Heart left ventricle (tissue), 13 donors: ENCODE results near the gene CHCHD5.

ENCODE experiments used
- POLR2A ChIP-seq, 2 donors: fragments of 450-650 bp; IDR thresholded peaks; one replicate each; pipeline ENCODE4 v1.6.1; 2017; ENCODE audit warnings: antibody characterized with exemption in 2 of 2, mild to moderate bottlenecking in 2 of 2, moderate library complexity in 2 of 2
- TF ChIP-seq, protein P1 (sequence below), 12 donors: fragments of 200-600 bp; sonication (generic) in 4 of 12; IDR thresholded peaks; one replicate each; pipeline versions ENCODE4 v1.5.0 to v1.8.0; 2018 to 2022; ENCODE audit warnings: antibody characterized with exemption in 12 of 12, mild to moderate bottlenecking in 5 of 12
- donor health status: ischemic (EF 13 %, LVEDD 7.1; RV severe dilation, severe dysfunction).
- donor health status: DM: no; HTN: yes; CAD: no.
- donor health status: DM: no; HTN: no; CAD: no.
- donor health status: ischemic (EF 25% LVEDD 6.9; RV normal size, moderate dysfunction).
- donor health status: ischemic (EF 25% LVEDD 5.7; RV mildly dilated, moderate dysfunction).
- donor health status: ischemic (EF 35%, LVEDD 5.7; RV mildly dilated, moderate dysfunction).
- donor health status: nonischemic (EF 11% LVEDD 7.7; RV severe dilation, severe dysfunction).
- donor health status: DM: yes; HTN: yes; CAD: no.
- donor health status: PGD.
- donor health status: ischemic (EF 29% LVEDD 5.4; RV normal size, mild dysfunction).
- donor health status: nonischemic (EF 23%, LVEDD 6.1; RV moderate dilation, normal function).

DNA sequence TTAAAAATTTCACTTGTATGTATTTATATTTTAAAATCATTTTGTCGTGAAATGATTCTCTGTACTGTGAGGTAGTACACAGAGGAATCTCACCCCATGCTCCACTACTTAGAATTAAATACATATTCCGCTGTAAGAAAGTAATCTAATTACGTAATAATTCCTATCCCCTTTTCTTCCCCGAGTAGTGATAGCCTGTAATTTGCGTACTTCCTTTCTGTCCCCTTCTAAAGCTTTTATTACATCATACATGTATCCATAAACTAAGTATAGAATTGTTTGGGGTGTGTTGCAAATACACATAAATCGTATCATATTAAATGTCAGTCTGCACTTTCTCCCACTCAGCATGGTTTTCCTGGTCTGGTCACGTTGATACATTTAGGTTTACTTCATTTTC lies 12.4 kb upstream of the CHCHD5 start:
- TF ChIP-seq, protein P1, sequence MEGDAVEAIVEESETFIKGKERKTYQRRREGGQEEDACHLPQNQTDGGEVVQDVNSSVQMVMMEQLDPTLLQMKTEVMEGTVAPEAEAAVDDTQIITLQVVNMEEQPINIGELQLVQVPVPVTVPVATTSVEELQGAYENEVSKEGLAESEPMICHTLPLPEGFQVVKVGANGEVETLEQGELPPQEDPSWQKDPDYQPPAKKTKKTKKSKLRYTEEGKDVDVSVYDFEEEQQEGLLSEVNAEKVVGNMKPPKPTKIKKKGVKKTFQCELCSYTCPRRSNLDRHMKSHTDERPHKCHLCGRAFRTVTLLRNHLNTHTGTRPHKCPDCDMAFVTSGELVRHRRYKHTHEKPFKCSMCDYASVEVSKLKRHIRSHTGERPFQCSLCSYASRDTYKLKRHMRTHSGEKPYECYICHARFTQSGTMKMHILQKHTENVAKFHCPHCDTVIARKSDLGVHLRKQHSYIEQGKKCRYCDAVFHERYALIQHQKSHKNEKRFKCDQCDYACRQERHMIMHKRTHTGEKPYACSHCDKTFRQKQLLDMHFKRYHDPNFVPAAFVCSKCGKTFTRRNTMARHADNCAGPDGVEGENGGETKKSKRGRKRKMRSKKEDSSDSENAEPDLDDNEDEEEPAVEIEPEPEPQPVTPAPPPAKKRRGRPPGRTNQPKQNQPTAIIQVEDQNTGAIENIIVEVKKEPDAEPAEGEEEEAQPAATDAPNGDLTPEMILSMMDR (IDR thresholded peaks at IDR 0.05), result no peak
- TF ChIP-seq POLR2A (IDR thresholded peaks at IDR 0.05), result no peak
